SK-N-SH (cell line): ENCODE data around the gene NR1D2. TPM values are rescaled to one million over a fixed set of nuclear protein-coding genes. Genes with fewer than 3 reads are reported as not detected.

Source experiments
- CTCF ChIA-PET: fragments of 300-600, 350-600 bp; formaldehyde crosslinking; extraction: SDS; loops from one replicate; lab custom pipeline; 2021; lab: Yijun Ruan, JAX
- POLR2A ChIA-PET: fragments of 350-600 bp; sonication (Branson Sonifier 250); formaldehyde crosslinking; extraction: SDS; loops from one replicate; lab custom pipeline; 2020; ENCODE audit warnings: antibody characterized with exemption, inconsistent platforms; lab: Yijun Ruan, JAX
- DNase-seq: peaks from one replicate; pipeline ENCODE4 v3.0.0; 2012
- H2AFZ ChIP-seq: fragments of 200-600 bp; sonication (generic); 2 replicates; pipeline ENCODE4 v1.8.1; 2016; ENCODE audit warnings: antibody characterized with exemption, mild to moderate bottlenecking, low read depth
- H3F3A ChIP-seq: fragments of 200-600 bp; sonication (generic); replicated peaks from 2 replicates; pipeline ENCODE3; 2016; ENCODE audit warnings: antibody characterized with exemption, mild to moderate bottlenecking; ENCODE audit not compliant: insufficient read depth
- H3K27ac ChIP-seq, 2 experiments: fragments of 200-500 bp in 1 of 2; fragments of 200-600 bp in 1 of 2; sonication (Bioruptor generic) in 1 of 2; sonication (generic), shearing (Covaris generic) in 1 of 2; 2 replicates each; pipeline versions ENCODE4 v1.5.1 to v1.6.1; 2014 to 2016; ENCODE audit warnings: low read depth in 2 of 2, inconsistent platforms in 1 of 2, low read length in 1 of 2, mild to moderate bottlenecking in 1 of 2, mixed read lengths in 1 of 2
- H3K27me3 ChIP-seq: fragments of 200-600 bp; sonication (generic), shearing (Covaris generic); 2 replicates; pipeline ENCODE4 v1.6.1; 2016; ENCODE audit warnings: mixed run types; ENCODE audit not compliant: insufficient read depth
- H3K36me3 ChIP-seq, 2 experiments: fragments of 200-500 bp in 1 of 2; fragments of 200-600 bp in 1 of 2; sonication (Bioruptor generic) in 1 of 2; sonication (generic) in 1 of 2; replicated peaks in 1 of 2; 2 replicates each; pipeline versions ENCODE3 to v1.5.1; 2014 to 2016; ENCODE audit warnings: low read length in 1 of 2, mild to moderate bottlenecking in 1 of 2; ENCODE audit not compliant: insufficient read depth in 2 of 2, control insufficient read depth in 1 of 2
- H3K4me1 ChIP-seq, 2 experiments: fragments of 200-500 bp in 1 of 2; fragments of 200-600 bp in 1 of 2; sonication (Bioruptor generic) in 1 of 2; sonication (generic), shearing (Covaris generic) in 1 of 2; 2 replicates each; pipeline versions ENCODE4 v1.5.1 to v1.6.1; 2014 to 2016; ENCODE audit warnings: low read depth in 1 of 2, low read length in 1 of 2, mixed run types in 1 of 2; ENCODE audit not compliant: insufficient read depth in 2 of 2, control insufficient read depth in 1 of 2
- H3K4me2 ChIP-seq: fragments of 200-600 bp; sonication (generic), shearing (Covaris generic); 2 replicates; pipeline ENCODE4 v1.6.1; 2017; ENCODE audit warnings: mixed run types
- H3K4me3 ChIP-seq, 2 experiments: fragments of 200-500 bp in 1 of 2; fragments of 200-600 bp in 1 of 2; sonication (Bioruptor generic) in 1 of 2; sonication (generic), shearing (Covaris generic) in 1 of 2; 2 replicates each; pipeline versions ENCODE4 v1.5.1 to v1.8.1; 2014 to 2016; ENCODE audit warnings: low read depth in 2 of 2, inconsistent platforms in 1 of 2, low read length in 1 of 2, mild to moderate bottlenecking in 1 of 2, mixed read lengths in 1 of 2, moderate library complexity in 1 of 2
- H3K79me2 ChIP-seq: fragments of 200-600 bp; sonication (generic); 2 replicates; pipeline ENCODE4 v1.8.1; 2017; ENCODE audit warnings: mild to moderate bottlenecking; ENCODE audit not compliant: insufficient read depth
- H3K9ac ChIP-seq: fragments of 200-600 bp; sonication (generic); 2 replicates; pipeline ENCODE4 v1.6.1; 2017; ENCODE audit warnings: mixed run types
- H3K9me2 ChIP-seq: fragments of 200-600 bp; sonication (generic); 2 replicates; pipeline ENCODE4 v1.6.1; 2017; ENCODE audit warnings: mixed run types
- H3K9me3 ChIP-seq: fragments of 200-600 bp; sonication (generic); 2 replicates; pipeline ENCODE4 v1.6.1; 2017; ENCODE audit warnings: mixed run types, mild to moderate bottlenecking, moderate library complexity
- H4K20me1 ChIP-seq: fragments of 200-600 bp; sonication (generic); 2 replicates; pipeline ENCODE4 v1.6.1; 2017; ENCODE audit warnings: mild to moderate bottlenecking, mixed run types; ENCODE audit not compliant: insufficient read depth
- ELF1 ChIP-seq: IDR thresholded peaks from 2 replicates; pipeline ENCODE4 v1.4.0; 2012
- GABPA ChIP-seq: IDR thresholded peaks from 2 replicates; pipeline ENCODE4 v1.4.0; 2012; ENCODE audit warnings: low read depth, mild to moderate bottlenecking
- MAX ChIP-seq: IDR thresholded peaks from 2 replicates; pipeline ENCODE4 v1.4.0; 2012; ENCODE audit warnings: low read depth
- RAD21 ChIP-seq: IDR thresholded peaks from 2 replicates; pipeline ENCODE4 v1.6.1; 2012; ENCODE audit warnings: mild to moderate bottlenecking, low read length
- REST ChIP-seq: IDR thresholded peaks from 2 replicates; pipeline ENCODE4 v1.6.1; 2012; ENCODE audit warnings: mild to moderate bottlenecking, low read depth, low read length, moderate library complexity
- TAF1 ChIP-seq: IDR thresholded peaks from 2 replicates; pipeline ENCODE4 v1.6.1; 2012; ENCODE audit warnings: low read depth, mild to moderate bottlenecking, low read length, moderate library complexity, borderline replicate concordance
- TEAD4 ChIP-seq: IDR thresholded peaks from 2 replicates; pipeline ENCODE4 v1.4.0; 2012; ENCODE audit warnings: mild to moderate bottlenecking, borderline replicate concordance; ENCODE audit not compliant: insufficient read depth
- USF1 ChIP-seq: IDR thresholded peaks from 2 replicates; pipeline ENCODE4 v1.4.0; 2012; ENCODE audit warnings: low read depth, borderline replicate concordance
- YY1 ChIP-seq: IDR thresholded peaks from 2 replicates; pipeline ENCODE4 v1.4.0; 2012; ENCODE audit warnings: low read depth, mild to moderate bottlenecking
- WGBS: methylation state at CpG from one replicate; pipeline ENCODE4 v1.1.6; 2017; ENCODE audit warnings: low lambda C conversion rate; 5-methylcytosine and 5-hydroxymethylcytosine counted together
- polyA plus RNA-seq, 3 experiments: library from polyadenylated mRNA; depleted of rRNA; stranded (reverse); fragments of >200 nt; gene quantifications; 2 replicates each; pipeline ENCODE4 v1.2.3, GENCODE V29; 2012

NR1D2 gene
- polyA plus RNA-seq, 1 of the 3 experiments (the other 2 are of a cell fraction), result 12.0 TPM

GRCh38 chr3:23915537-23916108, 29.5 kb upstream of the NR1D2 start (continued):
- TF ChIP-seq YY1 (peak; percentile 20; the same call in 1 of the 2 replicates), RAD21 (no peak), TAF1 (no peak), GABPA (peak; percentile 48; the same call in 1 of the 2 replicates), MAX (peak; percentile 18; the same call in 1 of the 2 replicates), TEAD4 (no peak)

GRCh38 chr3:23916152-23916885, 28.8 kb upstream of the NR1D2 start:
- DNase-seq, result no peak
- Histone ChIP-seq H3K9me2 (no peaks in the 10 kb centered on the region), H3K9me3 (no peaks in the 10 kb centered on the region), H3K9ac (peak overlapping the region; percentile 89), H4K20me1 (peaks cover 37% of the 10 kb centered on the region), H3K4me1 (peaks cover 0 to 19% of the 10 kb centered on the region in 2 experiments; a peak in 3 of 4 replicates), H3K27me3 (no peaks in the 10 kb centered on the region), H3K79me2 (peaks cover 88% of the 10 kb centered on the region), H2AFZ (peak overlapping the region; percentile 76), H3F3A (peaks cover 39% of the 10 kb centered on the region), H3K4me2 (peak overlapping the region; percentile 96), H3K27ac (peak overlapping the region; percentile 79 to 94), H3K4me3 (peak overlapping the region; percentile 94 to 96), H3K36me3 (peaks cover 31 to 34% of the 10 kb centered on the region in 2 experiments)
- ChIA-PET POLR2A (interaction anchor here (0.6 to 2.7 kb wide), 39 partner anchors 9 to 676 kb away, joined by 3 to 49 read pairs (median 5); partner anchors contain the start of gene NR1D2), CTCF (interaction anchor here (0.7 to 2.4 kb wide), 4 partner anchors 9 to 76 kb away, joined by 3 to 11 read pairs (median 5); no protein-coding TSS in a partner anchor)
- 3% methylated on average over 26 of the region's 48 CpGs for WGBS
- no peak for TF ChIP-seq ELF1
- no peak for TF ChIP-seq USF1
- TF ChIP-seq REST, result no peak
- no peak for TF ChIP-seq GABPA
